ENCODE results near the gene NUP93. TPM values are rescaled to one million over a fixed set of nuclear protein-coding genes. Genes with fewer than 3 reads are reported as not detected.
A peak's percentile ranks its signal among the peaks of the same experiment; 100 is the strongest.

The NUP93 gene
- total and polyA plus RNA-seq, 10 donors = 29.2 to 102 (median 56.6) TPM

DNA sequence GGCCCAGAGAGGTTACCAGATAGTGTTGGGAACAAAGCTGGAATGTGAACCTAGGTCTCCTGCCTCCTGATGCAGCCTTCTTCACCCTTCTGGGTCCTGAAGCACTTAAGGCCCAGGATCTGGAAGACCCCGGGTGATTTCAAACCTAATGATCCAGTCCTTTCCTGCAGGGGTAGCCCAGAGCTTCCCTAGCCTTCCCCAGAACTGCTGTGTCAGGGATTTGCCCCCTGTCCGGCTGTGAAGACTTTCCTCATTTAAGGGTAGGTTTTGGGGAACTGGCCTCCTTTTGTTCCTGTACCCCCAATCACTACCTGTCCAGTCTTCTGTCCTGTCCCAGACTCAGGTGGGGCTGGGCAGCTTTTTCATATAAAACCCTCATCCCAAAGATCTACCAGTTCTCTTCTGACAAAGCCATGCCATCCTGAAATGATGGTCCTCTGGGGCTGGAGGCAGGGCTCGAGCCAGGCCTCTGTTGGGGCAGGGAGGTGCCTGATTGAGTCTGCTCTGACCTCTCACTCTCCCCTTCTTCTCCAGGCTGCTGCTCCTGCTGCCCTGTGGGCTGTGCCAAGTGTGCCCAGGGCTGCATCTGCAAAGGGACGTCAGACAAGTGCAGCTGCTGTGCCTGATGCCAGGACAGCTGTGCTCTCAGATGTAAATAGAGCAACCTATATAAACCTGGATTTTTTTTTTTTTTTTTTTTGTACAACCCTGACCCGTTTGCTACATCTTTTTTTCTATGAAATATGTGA is 46.3 kb upstream of the NUP93 start:
- TF ChIP-seq POLR2AphosphoS5 (IDR thresholded peaks at IDR 0.05) (no peak), POLR2A (IDR thresholded peaks at IDR 0.05) (no peak), CTCF (IDR thresholded peaks at IDR 0.05 in 8 of 11, conservative IDR thresholded peaks at IDR 0.05 in 3 of 11) (no peak)
- H3K9me3 ChIP-seq = peaks cover 0 to 11% (median 3%) of the 10 kb centered on the region in 8 donors
- DNase-seq = no peak
- peaks cover 0 to 6% (median 0%) of the 10 kb centered on the region in 7 donors for H3K27me3 ChIP-seq (replicated peaks in 1 of 7)
- 79 to 90% (median 85%) methylated on average over 5 of the region's 5 CpGs for WGBS, 5 donors
- peak overlapping the region in 1 of 8 donors; percentile 80 for H3K27ac ChIP-seq
- H3K4me1 ChIP-seq = peaks cover 0 to 30% (median 23%) of the 10 kb centered on the region in 6 donors
- intact Hi-C loops (cut with DNase I; ENCODE audit: low total_unique reads) = loop anchor here (10.0 kb wide), 1 partner anchor 79 kb away; the partner anchor contains the start of gene MT2A
- no peaks in the 10 kb centered on the region for H3K36me3 ChIP-seq
- peak overlapping the region in 5 of 8 donors; percentile 40 to 73 (median 56) for H3K4me3 ChIP-seq

DNA sequence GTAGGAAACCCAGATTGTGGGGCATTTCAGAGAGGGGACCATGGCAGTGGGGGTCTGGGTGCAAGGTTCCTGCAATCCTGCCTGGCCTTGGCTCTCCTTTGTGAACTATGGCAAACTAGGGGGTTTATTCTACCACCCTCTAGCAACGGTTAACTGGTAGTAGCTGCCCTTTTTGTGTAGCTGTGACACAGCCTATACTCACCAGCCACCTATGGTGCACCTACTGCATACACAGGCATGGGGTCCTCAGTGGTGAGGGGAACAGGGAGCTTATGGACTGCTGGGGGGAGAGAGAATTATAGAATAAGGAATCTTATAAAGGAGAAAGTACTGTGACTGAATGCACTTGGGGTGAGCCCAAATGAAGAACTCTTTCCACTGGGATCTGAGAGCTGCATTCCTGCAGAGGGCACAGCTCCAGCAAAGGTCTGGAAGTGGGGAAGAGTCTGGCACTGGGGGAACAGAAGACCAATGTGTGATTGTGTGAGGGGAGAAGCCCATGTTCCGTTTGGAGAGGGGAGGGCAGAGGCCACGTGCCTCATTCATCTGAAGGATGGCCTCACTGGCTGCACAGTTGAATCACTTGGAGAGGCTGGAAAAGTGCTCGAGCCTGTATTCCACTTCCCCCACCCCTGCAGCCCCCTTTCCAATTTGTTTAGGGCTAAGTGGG is 45.5 kb upstream of the NUP93 start:
- no peak overlapping the region for H3K4me3 ChIP-seq

GRCh38 chr16:56684926-56685590 is 44.9 kb upstream of the NUP93 start:
- no peak for TF ChIP-seq POLR2AphosphoS5 (IDR thresholded peaks at IDR 0.05)
- TF ChIP-seq POLR2A (IDR thresholded peaks at IDR 0.05) = no peak
- no peak for TF ChIP-seq CTCF (IDR thresholded peaks at IDR 0.05 in 8 of 11, conservative IDR thresholded peaks at IDR 0.05 in 3 of 11)
- Histone ChIP-seq H3K27ac (no peak overlapping the region), H3K36me3 (no peaks in the 10 kb centered on the region), H3K27me3 (replicated peaks in 1 of 7) (peaks cover 0 to 6% (median 0%) of the 10 kb centered on the region in 7 donors), H3K9me3 (peaks cover 0 to 11% (median 3%) of the 10 kb centered on the region in 8 donors), H3K4me3 (no peak overlapping the region), H3K4me1 (peaks cover 0 to 30% (median 23%) of the 10 kb centered on the region in 6 donors)
- 84 to 91% (median 90%) methylated on average over 4 of the region's 4 CpGs for WGBS, 5 donors
- no peak for DNase-seq
- intact Hi-C loops (cut with DNase I; ENCODE audit: low total_unique reads) = loop anchor here (10.0 kb wide), 1 partner anchor 80 kb away; the partner anchor contains the start of gene MT2A

More for the DNA sequence above, 45.5 kb upstream of the NUP93 start:
- TF ChIP-seq CTCF (IDR thresholded peaks at IDR 0.05 in 8 of 11, conservative IDR thresholded peaks at IDR 0.05 in 3 of 11) = no peak
- no peak for TF ChIP-seq POLR2A (IDR thresholded peaks at IDR 0.05)
- no peak for TF ChIP-seq POLR2AphosphoS5 (IDR thresholded peaks at IDR 0.05)
- H3K27me3 ChIP-seq (replicated peaks in 1 of 7) = peaks cover 0 to 6% (median 0%) of the 10 kb centered on the region in 7 donors
- peaks cover 0 to 11% (median 3%) of the 10 kb centered on the region in 8 donors for H3K9me3 ChIP-seq
- no peaks in the 10 kb centered on the region for H3K36me3 ChIP-seq
- no peak for DNase-seq
- WGBS, 5 donors = 70 to 83% (median 79%) methylated on average over 4 of the region's 4 CpGs
- intact Hi-C loops (cut with DNase I; ENCODE audit: low total_unique reads) = loop anchor here (10.0 kb wide), 1 partner anchor 80 kb away; the partner anchor contains the start of gene MT2A
- no peak overlapping the region for H3K27ac ChIP-seq
- peaks cover 0 to 30% (median 23%) of the 10 kb centered on the region in 6 donors for H3K4me1 ChIP-seq

Measured in spleen (tissue), 11 donors.